IPS-11a (cell line): ENCODE data around the gene EMC9.

Source experiments
- H3K4me3 ChIP-seq: one replicate; pipeline ENCODE4 v1.5.1; 2013; ENCODE audit warnings: low read depth, low read length, control low read depth

The EMC9 gene

DNA sequence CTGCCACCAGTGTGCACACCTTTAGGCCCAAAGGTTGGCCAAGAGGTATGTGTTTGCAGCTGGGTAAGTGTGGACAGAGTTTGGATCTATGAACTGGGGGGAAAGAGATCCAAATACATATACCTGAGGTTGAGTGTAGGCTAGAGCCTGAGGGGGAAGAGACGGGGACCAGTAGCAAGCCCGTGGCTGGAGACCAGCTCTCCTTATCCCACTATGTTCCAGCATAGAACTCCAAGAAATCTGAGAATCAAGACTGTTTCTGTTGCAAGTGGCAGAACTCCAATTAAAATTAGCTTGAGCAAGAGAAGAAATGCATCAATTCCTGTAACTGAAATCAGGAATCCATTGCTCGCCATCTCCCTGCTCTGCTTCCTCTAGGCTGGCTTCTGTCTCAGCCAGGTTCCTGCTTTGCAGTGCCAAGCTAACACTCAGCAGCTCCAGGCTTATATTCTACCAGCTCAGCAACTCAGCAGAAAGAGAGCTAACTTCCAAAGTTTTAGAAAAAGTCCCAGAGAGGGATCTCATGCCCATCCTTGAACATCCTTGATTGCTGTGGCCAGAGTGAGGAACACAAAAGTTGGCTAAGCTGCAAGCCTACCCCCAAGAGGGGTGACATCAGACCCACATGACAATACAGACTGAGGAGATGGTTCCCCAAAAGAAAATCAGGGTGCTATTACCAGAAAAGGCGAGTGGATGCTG lies 48.7 kb downstream of the EMC9 start:
- no peak overlapping the region for H3K4me3 ChIP-seq

- no peak overlapping the region for H3K4me3 ChIP-seq
Observed at GRCh38 chr14:24092110-24092504, 49.3 kb downstream of the EMC9 start.

DNA sequence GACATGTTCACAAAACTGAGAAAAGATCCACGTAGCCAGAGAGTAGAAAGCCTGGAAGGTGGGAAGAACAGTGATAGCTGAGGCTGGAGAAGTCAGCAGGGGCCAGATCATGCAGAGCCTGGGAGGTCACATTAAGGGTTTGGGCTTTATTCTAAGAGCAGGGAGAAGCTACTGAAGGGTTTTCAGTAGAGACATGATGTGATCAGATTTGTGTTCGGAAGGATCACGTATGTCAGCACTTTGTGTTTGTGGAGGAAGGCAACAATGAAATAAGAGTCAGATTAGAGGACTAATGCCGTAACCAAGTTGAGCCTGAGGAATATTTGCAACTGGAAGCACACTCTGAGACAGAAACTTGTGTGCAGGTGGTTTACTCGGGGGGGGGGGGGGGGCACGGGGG lies 51.5 kb downstream of the EMC9 start:
- H3K4me3 ChIP-seq: no peak overlapping the region
